Middle frontal gyrus (tissue), 1 donor: Measurements from ENCODE around the gene HECTD1.
"Not testable (repeated sequence)": the region's sequence is repeated elsewhere in the genome, so short reads cannot be mapped to it uniquely, and the experiment has no call there.

Experiments
- DNase-seq: peaks from one replicate; pipeline ENCODE4 v3.0.0-alpha.2; 2015; ENCODE audit warnings: low spot score; ENCODE audit errors: extremely low spot score

Gene HECTD1

DNA sequence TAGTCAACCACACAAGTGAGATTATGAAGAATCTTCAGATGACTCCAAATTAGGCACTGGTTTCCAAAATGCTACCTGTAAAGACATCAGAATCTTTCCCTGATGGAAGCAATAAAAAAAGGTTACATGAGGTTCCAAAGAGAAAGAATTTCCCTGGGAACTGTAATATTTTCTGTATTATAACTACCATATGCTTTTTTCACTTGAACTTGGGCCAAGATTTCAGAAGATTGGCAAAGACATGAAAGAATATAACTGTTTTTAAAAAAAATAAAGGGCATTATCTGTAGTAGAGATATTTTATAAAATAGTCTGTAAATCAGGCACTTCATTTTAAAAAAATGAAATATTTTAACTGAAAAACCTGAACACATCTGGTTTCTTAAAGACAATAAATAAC, 12.9 kb downstream of the HECTD1 start:
- no peak for DNase-seq

DNA sequence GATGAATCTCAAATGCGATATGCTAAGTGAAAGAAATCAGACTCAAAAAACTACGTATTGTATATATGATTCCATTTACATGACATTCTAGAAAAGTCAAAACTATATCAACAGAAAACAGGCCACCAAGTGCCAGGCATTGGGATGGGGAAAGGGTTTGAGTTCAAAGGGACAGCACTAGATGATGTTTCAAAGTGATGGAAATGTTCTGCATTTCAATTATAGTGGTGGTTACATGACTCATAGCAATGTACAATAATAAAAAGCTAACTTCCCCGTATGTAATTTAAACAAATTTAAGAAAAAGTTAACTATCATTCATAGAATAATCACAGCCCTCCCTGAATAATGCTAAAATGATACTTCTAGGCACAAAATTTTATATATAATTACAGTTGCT, 13.5 kb downstream of the HECTD1 start:
- DNase-seq, result no peak

DNA sequence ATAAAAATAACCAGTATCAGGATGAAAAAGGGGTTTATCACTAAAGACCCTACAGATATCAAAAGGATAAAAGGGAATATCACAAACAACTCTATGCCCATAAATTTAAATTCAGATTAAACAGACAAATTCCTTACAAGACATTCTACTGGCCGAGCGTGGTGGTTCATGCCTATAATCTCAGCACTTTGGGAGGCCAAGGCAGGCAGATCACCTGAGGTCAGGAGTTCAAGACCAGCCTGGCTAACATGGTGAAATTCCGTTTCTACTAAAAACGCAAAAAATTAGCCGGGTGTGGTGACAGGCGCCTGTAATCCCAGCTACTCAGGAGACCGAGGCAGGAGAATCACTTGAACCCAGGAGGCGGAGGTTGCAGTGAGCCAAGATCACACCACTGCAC, 15.0 kb downstream of the HECTD1 start:
- not testable (repeated sequence) for DNase-seq

DNA sequence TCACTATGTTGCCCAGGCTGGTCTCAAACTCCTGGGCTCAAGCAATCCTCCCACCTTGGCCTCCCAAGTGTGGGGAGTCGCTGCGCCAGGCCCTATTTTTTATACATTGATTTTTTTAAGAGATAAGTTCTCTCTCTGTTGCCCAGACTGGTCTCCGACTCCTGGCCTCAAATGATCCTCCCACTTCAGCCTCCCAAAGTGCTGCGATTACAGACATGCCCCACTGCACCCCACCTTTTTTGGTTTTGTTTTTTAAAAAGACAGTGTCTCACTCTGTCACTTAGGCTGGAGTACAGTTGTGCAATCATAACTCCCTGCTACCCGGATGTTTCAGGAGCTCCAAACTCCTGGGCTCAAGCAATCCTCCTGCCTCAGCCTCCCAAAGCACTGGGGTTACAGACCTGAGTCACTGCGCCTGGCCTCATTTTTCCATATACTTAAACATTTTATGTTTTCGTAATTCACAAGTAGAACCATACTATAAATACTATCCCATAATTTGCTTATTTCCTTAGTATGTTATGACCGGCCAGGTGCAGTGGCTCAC, 16.8 kb downstream of the HECTD1 start:
- DNase-seq, result no peak

DNA sequence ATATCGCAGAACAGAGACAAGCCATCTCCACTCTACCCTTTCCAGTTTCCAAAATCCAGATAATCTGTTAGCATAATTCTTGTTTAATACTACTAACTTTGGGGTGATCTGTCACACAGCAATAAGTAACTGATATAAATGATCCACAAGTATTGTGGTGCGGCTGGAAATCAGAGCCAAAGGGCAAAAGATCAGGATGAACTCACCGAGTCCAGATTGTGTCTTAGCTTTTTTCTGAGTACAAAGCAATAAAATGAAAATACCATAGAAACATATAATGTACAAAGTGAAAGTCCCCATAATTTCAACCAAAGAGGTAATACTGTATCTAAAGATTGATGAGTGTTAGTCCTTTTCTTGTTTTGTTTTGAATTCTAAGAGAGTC, 17.4 kb downstream of the HECTD1 start:
- DNase-seq, result no peak

DNA sequence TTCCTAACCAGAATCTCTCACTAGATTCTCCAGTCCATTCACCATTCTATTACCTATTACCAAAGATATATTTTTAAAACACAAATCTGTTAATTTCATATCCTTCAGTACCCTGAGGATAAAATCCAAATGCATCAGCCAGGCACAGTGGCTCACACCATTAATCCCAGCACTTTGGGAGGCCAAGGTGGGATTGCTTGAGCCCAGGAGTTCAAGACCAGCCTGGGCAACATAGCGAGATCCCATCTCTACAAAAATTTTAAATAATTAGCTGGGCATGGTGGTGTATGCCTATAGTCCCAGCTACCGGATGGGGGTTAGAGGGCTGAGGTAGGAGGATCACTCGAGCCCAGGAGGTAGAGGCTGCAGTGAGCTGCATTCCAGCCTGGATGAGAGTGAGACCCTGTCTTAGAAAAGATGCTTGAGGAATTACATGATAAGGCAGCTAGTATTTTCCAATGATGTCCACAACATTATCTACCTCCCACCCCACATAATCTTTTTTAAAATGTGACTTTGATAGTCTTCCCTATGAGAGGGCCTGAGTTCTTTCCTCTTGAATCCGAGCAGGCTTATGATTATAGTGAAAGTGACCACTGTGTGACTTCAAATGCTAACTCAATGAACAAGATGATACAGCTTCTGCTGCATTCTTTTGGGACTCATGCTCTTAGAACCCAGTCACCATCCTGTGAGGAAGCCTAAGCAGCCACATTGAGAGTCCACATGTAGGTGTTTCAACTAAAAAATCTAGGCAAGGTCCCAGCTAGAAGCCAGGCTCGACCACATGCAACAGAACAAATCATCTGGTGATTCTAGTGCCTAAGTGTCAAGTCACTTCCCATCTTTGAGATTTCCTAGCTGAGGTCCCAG, 18.0 kb downstream of the HECTD1 start:
- no peak for DNase-seq

DNA sequence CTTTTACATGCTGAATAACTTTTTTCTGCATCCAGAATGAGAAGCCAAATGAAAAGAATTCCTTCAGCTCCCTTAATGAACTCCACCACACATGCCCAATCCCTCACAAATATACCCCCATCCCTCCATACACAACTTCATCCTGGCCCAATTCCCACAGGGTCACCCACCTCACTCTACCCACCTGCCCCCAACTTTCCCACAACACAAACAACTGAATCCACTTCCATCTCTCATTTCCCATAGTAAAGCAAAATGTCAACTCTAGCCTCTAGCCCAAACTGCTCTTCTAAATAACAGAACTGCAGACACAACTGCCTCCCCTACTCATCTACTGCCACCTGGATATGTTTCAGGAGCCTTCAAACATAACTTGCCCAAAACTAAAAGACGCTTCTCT, 18.8 kb downstream of the HECTD1 start:
- no peak for DNase-seq

DNA sequence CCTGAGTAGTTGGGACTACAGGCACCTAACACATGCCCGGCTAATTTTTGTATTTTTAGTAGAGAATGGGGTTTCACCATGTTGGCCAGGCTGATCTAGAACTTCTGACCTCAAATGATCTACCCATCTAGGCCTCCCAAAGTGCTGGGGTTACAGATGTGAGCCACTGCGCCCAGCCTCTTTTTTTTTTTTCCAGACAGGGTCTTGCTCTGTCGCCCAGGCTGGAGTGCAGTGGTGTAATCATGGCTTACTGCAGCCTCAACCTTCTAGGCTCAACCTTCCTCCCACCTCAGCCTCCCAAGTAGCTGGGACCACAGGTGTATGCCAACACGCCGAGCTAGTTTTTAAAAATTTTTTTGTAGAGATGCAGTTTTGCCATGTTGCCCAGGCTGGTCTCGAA, 25.6 kb downstream of the HECTD1 start:
- not testable (repeated sequence) for DNase-seq

DNA sequence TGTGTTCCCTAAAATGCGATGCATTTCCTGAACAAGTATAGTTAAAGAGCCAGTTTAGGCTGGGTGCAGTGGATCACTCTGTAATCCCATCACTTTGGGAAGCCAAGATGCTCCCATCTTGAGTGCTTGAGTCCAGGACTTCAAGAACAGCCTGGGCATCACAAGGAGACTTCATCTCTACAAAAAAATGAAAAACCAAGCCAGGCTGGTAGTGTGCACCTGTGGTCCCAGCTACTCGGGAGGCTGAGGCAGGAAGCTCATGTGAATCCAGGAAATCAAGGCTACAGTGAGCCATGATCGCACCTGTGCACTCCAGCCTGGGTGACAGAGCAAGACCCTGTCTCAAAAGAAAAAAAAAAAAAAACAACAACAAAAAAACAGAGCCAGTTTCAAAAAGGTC, 26.3 kb downstream of the HECTD1 start:
- DNase-seq, result no peak

DNA sequence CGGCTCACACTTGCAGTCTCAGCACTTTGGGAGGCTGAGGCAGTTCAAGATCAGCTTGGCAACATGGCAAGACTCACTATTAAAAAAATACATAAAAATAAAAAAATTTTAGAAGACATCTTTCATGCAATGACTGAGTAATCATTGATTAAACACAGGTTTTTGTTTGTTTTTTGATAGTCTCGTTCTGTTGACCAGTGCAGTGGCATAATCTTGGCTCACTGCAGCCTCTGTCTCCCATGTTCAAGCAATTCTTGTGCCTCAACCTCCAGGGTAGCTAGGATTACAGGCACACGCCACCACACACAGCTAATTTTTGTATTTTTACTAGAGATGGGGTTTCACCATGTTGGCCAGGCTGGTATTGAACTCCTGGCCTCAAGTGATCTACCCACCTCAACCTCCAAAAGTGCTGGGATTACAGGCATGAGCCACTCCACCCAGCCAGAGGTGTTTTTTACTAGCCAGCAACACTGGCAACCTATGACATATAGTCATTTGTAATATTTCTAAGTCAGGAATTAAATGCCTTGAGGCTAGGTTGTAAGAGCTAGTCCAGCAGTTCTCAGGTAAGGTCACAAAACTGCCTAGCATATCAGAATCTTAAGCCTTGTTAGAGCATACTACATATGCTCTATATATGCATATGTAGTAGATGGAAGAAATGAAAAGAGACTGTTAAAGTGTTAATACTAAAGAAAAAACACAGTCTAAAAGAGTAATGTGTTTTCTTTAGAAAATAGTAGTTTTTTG, 27.1 kb downstream of the HECTD1 start:
- no peak for DNase-seq

DNA sequence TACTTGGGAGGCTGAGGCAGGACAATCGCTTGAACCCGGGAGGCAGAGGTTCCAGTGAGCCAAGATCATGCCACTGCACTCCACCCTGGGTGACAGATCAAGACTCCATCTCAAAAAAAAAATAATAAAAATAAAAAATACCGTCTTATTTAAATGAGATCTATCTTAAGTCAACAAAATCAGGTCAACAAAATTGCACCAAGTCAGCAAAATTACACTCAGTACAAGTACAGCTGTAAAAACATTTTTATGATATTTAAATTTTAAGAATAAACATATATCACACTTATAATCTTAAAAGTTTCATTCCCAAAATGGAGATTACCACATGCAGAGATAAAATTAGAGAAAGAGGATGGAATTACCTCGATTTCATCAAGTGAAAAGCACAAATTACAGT, 33.2 kb downstream of the HECTD1 start:
- DNase-seq, result no peak

DNA sequence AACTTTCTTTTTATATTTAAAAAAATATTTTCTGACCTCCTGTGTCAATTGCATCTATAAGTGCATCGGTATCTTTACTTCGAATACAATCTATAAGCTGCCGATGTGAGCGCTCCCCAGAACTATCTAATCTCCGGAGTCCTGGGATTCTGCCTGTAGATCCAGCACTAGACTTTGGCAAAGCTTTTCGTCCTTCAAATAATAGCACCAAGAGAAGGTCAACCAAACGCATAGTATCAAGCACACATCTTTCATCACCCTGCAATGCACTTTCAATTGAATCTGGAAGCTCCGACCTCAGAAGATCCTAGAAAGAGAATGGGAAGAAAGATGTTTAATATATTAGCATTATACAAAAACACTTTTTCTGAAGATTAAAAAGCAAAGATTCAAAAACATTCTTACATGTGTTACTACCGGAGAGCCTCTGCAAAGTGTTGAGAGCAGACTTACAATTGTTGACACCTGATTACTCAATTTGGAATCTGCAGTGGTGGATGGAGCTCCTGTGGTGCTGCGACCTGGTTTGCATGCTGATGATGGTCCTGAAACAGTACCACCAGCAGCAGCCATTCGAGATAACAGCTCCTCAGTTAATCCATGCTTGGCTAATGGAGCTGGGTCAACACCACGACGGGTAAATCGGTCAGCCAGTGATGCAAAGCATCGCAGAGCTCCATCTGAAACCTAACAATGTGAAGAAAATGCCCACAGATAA, 34.3 kb downstream of the HECTD1 start:
- no peak for DNase-seq

DNA sequence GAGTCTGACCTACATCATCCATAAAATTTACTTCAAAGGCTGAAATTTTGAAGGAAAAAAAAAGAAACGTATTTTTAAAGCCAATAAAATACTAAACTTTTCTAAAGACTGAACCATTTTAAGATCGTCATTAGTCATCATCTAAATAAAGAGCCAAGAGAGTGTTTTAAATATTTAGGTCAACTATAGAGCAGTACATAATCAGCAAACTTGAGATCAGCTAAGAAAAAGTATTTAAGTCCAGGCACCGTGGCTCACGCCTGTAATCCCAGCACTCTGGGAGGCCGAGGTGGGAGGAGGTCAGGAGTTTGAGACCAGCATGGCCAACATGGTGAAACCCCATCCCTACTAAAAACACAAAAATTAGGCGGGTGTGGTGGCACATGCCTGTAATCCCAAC, 35.5 kb downstream of the HECTD1 start:
- no peak for DNase-seq

DNA sequence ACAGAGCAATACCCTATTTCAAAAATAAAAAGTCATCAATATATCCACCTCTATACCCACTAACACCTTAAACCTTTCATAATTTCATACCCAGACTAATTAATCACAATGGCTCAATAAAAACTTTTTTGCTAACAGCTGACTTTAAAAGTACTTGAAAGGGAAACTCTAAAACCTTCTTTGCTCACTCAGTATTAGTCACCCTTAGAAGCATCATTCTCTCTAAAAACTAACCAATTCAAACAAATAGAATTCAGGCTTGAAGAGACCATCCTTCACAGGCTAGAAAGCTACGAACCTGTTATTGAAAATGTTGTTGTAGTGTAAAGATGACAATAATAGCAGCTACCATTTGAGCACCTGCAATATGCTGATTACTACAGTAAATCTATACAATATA, 37.2 kb downstream of the HECTD1 start:
- DNase-seq, result no peak

DNA sequence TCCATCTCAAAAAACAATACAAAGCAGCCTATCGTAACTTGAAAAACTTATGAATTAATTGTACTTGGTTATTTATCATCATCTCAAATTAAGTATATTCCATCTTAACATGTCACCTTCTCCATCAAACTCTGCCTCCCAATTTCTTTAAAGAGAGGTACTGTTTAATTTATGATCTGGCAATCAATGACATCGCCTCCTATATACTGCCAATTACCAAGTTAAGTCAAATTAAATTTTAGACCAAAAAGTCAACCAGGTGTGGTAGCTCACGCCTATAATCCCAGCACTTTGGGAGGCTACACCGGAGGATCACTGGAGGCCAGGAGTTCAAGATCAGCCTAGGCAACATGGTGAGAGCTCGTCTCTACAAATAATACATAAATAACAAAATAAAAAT, 37.7 kb downstream of the HECTD1 start:
- DNase-seq, result no peak

DNA sequence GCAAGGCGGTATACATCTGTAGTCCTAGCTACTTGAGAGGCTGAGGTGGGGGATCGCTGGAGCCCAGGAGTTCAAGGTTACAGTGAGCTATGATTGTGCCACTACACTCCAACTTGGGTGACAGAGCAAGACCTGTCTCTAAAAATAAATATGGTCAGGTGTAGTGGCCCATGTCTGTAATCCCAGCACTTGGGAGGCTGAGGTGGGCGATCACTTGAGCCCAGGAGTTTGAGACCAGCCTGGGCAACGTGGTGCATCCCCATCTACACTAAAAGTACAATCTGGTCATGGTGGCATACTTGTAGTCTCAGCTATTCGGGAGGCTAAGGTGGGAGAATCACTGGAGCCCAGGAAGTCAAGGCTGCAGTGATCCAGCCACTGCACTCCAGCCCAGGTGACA, 40.6 kb downstream of the HECTD1 start:
- DNase-seq, result no peak

DNA sequence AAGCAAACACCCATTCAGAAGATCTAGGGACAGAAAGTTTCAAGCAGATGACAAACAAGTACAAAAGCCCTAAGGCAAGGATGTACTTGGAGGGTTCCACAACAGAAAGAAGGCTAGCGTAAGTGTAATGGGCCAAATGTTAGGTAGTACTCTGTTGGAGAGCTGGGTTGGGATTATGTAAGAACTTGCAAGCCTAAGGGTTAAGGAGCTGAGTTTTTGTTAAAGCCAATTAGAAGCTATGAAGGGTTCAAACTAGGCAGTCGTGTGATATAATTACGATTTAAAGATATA, 41.4 kb downstream of the HECTD1 start:
- DNase-seq, result no peak

DNA sequence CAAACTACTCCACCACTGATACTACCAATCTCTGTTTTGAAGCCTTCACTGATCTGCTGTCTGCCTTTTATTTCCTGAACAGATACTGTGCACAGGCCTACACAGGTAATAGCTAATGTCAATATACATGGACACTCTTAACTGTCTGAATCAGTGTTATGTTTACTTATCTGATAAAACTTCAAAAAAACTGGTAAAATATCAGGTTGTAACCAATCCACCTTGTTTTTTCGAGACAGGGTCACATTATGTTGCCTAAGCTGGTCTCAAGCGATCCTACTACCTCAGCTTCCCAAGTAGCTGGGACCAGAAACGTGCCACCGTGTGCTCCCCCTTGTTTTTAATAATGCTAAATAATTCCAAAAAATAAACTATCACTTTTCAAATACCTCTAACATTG, 43.5 kb downstream of the HECTD1 start:
- DNase-seq, result no peak

DNA sequence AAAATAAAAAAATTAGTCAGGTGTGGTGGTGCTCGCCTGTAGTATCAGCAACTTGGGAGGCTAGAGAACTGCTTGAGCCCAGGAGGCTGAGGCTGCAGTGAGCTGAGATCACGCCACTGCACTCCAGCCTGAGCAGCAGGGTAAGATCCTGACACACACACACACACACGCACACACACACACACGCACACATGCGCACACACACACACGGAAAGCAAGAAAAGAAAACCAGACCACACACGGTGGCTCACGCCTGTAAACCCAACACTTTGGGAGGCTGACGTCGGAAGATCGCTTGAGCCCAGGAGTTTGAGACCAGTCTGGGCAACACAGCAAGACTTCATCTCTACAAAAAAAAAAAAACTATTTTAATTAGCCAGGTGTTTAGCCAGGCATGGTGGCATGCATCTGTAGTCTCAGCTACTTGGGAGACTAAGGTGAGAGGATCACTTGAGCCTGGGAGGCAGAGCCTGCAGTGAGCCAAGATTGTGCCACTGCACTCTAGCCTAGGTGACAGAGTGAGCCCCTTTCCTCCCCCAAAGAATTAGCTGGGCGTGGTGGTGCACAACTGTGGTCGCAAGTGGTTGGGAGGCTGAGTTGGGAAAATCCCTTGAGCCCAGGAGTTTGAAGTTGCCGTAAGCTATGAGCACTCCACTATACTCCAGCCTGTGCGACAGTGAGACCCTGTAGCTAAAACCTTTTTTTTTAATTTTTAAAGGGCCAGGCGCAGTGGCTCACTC, 44.5 kb downstream of the HECTD1 start:
- DNase-seq, result no peak

DNA sequence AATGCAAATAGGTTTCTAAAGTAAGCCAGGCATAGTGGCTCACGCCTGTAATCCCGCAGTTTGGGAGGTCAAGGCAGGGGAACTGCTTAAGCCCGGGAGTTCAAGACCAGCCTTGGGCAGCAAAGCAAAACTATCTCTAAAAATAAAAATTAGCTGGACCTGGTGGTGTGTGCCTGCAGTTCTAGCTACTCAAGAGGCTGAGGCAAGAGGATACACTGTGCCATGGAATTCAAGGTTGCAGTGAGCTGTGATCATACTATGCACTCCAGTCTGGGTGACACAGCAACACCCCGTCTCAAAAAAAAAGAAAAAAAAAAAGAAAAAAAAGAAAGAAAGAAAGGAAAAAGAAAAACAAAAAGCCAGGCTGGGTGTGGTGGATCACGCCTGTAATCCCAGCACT, 46.3 kb downstream of the HECTD1 start:
- no peak for DNase-seq

DNA sequence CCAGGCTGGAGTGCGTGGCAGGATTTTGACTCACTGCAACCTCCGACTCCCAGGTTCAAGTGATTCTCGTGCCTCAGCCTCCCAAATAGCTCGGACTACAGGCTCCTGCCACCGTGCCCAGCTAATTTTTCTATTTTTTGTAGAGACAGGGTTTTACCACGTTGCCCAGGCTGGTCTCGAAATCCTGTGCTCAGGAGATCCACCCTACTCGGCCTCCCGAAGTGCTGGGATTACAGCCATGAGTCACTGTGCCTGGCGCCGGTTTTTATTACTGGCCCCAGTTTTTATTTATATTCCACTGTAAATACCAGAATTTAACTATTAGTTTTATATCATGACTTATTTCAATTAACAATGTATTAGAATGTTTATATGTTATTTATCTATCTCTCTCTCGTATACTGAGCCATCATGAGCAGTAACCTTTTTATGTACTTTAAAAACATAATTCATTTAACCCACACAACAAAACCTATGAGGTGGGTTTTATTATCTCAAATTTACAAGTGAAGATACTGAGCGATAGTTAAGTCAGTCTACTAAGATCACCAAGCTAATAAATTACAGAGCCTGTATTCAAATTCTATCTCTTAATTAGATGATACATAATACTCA, 47.8 kb downstream of the HECTD1 start:
- no peak for DNase-seq
